GM18498 (cell line): ENCODE results near the gene PGR.

Experiments used
- ATAC-seq: cut with Tn5 transposase; IDR thresholded peaks from one replicate; pipeline ENCODE4 v1.9.1; 2021; ENCODE audit warnings: mild to moderate bottlenecking, moderate library complexity; ENCODE audit not compliant: unreplicated experiment

Gene PGR

GRCh38 chr11:101129203-101129943 is at the start of gene PGR:
TSS of gene PGR (minus strand) at chr11:101129813. CDS start at chr11:101129070, 743 bp downstream.
- no peak for ATAC-seq

DNA sequence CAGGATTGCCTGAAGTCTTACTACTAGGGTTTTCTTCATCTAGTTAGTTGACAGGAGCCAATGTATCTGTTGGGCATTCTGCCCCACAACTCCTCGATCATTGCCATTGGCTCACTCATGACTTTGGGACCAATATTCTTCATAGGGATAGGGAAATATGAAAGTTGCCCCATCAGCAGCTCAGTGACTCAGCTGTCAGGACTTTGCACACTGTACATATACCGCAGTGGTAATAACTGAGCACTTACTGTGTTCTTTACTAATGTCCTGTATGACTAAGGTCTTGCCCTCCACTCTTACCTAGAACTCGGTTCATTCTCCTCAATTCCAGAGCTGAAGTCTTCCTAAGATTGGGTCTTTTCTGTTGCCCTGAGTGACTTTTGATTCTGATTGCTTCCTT is 46.8 kb upstream of the PGR start:
- no peak for ATAC-seq

DNA sequence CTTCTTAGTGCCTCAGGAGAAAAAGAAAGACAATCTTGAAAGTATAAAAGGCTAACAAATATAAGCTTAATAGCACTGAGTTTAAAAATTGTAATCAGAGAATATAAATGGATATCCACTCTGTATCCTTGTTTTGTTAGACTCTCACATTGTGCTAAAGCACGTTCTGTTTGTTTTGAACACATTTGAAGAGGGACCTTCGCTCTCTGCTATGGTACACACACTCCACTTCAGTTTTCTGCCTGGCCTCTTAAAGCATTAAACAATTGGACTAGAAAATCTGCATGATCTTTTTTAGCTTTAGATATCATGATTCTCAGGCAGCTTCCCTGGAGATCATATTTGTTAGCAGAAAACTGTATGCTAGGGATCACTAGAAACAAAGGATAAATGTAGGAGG is 40.3 kb upstream of the PGR start:
- no peak for ATAC-seq

DNA sequence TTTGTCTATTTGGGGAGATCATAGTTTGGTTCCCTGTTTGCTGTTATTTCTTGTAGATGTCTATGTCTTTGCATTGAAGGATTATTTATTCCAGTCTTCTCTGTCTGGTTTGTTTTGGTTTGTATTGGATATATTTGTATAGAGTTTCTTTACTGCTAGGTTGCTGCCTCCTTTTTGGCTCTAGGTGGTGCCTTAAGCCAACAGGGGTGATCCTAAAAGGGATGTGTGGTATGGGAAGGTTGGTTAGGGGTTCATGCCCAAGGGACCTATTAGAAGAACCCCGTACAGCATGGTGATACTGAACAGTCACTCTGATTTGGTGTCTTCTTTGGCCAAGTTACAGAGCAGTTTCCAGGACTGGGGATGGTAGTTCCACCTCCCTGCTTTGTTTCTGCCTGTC is 36.4 kb upstream of the PGR start:
- no peak for ATAC-seq

- no peak for ATAC-seq
Observed at GRCh38 chr11:101158119-101158518, 28.5 kb upstream of the PGR start.

DNA sequence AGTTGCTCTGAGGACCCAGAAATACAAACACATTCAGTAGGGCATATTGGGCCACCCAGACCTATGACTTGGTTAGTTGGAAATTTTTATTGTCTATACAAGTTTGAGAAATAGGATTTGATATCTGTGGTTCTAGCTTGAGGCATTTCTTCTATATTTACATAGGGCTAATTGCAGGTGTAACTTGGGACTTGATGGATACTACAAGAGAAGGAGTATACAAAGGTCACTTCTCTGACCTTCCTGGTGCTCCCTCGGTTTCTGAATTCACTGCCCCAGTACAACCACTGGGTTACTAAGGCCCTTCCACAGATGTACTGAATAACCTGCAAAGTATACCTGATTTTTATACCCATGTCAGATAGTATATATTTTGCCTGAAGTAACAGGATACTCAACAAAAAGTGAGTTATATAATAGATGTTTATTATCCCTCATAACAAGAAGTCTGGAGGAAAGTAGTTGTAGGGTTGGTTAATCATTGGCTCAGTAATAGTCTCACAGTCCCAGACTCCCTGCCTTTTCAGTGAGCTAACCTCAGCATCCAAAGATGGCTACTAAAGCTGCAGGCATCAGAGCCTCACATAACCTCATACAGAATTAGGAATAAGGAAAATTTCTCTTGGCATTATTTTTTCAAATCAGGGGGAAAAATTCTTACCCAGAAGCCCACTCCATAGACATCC is 8.8 kb upstream of the PGR start:
- no peak for ATAC-seq

DNA sequence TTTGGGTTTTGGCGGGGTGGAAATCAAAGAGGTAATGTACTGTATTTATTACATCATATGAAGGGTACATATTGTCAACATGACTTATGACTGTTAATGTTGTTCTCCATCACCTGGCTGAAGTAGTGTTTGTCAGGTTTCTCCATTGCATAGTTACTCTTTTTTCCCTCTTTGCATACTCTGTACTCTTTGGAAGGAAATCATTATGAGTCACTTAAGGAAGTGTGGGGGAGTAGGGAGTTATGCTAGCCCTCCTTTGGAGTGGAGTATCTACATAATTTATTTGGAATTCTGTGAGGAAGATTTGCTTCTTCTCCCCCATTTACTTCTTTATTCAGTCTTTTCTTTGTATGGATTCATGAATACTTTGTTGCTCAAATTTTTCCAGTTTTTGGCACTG is 3.6 kb upstream of the PGR start:
- ATAC-seq = no peak

DNA sequence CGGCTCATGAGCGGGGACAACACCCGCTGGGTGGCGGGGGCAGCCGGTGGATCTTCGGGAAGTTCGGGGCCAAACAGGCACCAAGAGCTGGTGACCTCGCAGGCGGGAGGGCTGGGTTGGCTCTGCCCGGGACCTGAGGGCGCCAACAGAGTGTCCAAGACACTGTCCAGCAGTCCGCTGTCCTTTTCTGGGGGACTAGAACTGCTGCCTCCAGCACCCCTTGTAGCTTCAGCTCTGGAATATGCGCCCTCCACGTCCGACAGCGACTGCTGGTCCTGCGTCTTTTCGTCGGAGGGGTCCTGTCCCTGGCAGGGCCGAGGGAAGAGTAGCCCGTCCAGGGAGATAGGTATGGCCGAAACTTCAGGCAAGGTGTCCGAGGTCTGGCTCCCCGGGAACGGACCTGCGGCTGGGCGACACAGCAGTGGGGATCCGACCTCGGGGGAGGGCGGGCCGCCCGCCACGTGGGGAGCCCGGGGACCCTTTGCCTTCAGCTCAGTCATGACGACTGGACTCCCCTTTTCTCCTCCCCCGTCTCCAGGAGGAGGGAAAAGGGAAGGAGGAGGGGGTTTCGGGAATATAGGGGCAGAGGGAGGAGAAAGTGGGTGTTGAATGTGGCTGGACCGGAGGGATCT is 926 bp downstream of the PGR start:
- ATAC-seq = no peak

- no peak for ATAC-seq
Observed at GRCh38 chr11:101127699-101128570, 1.7 kb downstream of the PGR start.

GRCh38 chr11:101127197-101127698 is 2.4 kb downstream of the PGR start:
- no peak for ATAC-seq

- no peak for ATAC-seq
Observed at GRCh38 chr11:101126551-101127196, 2.9 kb downstream of the PGR start.

GRCh38 chr11:101115671-101116160 is 13.9 kb downstream of the PGR start:
- no peak for ATAC-seq

- ATAC-seq = no peak
Observed at GRCh38 chr11:101113540-101113939, 16.1 kb downstream of the PGR start.

DNA sequence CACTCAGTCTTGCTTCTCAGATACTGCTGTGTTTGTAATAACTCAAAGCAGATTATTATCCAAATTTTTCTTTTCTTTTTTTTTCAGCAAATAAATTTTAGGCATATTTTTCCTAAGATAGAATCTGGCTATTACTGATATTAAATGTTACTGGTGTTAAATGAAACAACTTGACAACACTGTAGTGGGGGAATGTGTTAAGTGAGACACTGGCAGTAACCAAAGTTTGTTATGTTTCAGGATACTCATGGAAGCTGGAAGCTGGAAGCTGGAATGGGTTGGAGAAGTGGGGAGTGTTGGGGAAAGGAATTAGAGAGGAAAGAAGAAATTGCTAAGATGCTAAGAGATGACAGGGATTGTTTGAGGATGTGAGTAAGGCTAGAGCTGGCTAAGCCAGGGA is 24.9 kb downstream of the PGR start:
- ATAC-seq = no peak

- no peak for ATAC-seq
Observed at GRCh38 chr11:101103433-101103832, 26.2 kb downstream of the PGR start.

DNA sequence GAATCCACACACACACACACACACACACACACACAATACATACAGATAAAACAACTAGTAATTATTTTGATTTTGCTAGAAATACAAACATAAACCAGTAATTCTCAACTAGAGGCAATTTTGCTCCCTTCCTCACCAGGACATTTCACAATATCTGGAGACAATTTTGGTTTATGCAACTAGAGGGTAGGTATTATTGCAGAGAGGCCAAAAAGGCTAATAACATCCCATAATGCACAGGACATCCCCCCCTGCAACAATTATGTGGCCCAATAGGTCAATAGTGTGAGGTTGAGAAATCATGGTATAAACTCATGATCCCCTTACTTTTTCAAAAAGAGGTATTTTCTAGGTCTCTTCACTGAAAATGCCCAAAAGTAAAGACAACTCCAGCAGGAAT is 29.0 kb downstream of the PGR start:
- no peak for ATAC-seq

DNA sequence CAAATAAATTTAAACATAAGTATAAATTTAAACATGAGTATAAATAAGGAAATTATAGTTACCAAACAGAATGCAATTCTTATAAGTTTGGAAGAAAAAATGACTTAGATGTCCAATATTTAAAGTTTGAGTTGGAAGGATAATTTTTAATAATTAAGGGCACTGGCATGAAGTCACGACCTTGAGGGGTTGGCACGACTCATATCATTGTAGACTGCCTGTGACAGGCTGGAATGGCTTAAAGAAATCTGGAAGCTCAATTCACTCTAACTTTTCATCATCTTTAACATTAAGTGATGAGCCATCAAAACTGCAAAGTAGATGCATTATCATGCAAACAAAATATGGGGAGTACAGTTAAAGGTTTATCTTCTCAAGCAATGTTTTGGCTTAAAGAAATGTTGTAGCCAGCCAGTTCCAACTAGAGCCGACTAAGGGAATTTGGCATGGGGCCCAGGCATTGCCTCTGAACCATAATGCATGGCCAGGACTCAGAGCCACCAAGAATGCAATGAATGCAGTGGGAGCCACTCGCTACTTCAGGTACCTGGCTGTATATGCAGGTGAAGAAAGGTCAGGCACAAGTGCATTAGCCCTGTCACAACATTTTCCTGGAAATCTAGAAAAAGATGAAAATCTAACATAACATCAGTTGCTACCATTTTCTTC is 33.4 kb downstream of the PGR start:
- no peak for ATAC-seq

GRCh38 chr11:101091781-101092180 is 37.8 kb downstream of the PGR start:
- no peak for ATAC-seq

GRCh38 chr11:101090679-101091270 is 38.8 kb downstream of the PGR start:
- no peak for ATAC-seq
